EH (cell line): ENCODE measurements around the gene KLHL8.
"Not testable (repeated sequence)": the region's sequence is repeated elsewhere in the genome, so short reads cannot be mapped to it uniquely, and the experiment has no call there.

Experiments used
- DNase-seq: peaks from one replicate; pipeline ENCODE4 v3.0.0-alpha.2; 2015; ENCODE audit warnings: low read depth

Gene KLHL8

DNA sequence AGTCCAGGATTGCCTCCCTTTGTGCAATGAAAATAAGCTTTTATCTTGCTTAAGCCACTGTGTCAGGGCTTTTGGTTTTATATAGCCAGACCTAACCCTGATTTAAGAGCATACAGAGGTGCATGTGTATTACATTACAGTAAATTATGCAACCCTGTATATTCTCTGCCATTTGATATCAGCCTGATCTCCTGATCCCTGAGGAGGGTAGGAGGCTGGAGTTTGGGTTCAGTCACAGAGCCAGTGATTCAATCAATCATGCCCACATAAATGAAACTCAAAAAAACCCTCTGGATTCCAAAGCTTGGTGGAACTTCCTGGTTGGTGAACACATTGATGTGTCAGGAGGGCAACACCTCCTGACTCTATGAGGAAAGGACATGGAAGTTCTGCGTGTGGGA is 7.3 kb upstream of the KLHL8 start:
- DNase-seq, result no peak

DNA sequence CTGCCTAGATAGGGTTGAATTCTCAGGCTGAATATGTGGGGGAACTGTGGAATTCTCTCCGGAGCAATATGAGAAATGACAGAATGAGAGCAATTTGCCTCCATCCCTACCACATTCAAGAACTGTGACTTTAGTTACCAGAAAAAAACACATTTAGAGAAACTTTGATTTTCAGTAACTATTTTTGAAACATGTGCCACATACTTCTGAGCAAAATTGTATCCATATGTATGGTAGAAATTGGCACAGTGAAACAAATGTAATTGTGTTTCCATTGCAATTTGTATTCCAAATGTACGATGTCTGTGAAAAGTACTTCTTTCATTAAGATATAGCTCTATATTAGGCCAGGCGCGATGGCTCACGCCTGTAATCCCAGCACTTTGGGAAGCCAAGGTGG is 5.5 kb upstream of the KLHL8 start:
- no peak for DNase-seq

DNA sequence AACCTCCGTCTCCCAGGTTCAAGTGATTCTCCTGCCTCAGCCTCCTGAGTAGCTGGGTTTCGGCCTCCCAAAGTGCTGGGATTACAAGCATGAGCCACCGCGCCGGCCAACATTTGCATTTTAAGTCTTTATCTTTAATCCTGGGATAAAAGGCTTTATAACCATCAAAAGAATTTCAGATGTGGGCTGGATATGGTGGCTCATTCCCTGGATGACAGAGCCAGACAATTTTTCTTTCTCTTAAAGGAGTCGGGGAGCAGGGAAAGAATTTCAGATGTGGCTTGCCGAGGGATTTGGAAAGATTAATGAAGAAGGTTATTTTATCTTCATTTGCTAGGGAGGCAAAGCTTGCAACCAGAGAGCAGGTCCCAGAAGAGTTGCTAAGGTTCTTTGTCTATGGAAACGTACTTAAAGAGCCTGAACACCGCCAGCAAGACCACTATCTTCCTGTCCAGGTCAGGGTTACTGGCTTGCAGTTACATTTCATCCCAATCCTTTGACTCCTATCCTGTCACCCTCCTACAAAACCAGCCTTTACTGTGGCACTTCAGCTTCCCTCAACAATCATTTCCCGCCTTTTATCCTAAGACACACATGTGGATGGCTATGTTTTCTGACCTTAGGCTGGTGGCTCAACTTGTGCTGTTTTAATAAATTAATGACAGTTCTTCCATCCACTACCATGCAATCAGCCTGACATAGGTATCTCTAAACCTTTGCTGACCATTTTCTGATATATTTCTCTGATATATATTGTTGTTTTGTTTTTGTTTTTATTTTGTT is 3.9 kb upstream of the KLHL8 start:
- no peak for DNase-seq

DNA sequence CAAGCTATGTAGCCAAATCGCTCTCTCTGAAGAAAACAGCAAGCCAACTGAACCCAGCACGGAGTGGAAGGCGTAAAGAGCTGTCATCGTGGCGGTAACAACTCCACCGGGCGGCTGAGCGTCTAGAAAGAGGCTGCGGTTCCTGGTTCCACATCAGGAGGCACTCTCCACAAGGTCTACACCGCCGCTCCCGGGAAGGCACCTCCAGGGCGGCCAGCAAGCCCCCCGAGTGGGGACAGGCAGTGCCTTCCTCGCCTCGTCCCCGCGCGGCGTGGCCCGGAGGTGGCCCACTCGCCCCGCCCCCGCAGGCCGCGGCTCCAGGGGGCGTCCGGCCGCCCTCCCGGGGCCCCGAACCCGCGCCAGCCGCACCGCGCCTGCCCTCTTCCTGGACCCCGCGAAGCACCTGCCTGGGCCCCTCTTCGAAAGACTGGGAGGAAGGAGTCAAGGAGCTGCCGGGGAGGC is 755 bp downstream of the KLHL8 start:
- peak; percentile 60 for DNase-seq

DNA sequence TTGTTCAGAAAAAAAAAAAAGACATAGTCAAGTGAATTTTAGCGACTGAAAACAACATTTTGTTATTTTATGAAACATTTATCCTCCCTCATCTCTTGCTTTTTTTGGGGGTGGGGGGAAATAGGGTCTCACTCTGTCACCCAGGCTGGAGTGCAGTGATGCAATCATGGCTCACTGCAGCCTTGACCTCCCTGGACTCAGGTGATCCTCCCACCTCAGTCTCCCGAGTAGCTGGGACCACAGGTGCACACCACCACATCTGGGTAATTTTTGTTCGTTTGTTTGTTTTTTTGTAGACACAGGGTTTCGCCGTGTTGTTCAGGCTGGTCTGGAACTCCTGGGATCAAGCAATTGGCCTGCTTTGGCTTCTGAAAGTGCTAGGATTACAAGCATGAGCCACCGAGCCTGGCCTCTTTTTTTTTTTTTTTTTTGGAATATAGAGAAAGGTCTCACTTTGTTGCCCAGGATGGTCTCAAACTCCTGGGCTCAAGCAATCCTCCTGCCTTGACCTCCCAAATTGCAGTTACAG is 3.1 kb downstream of the KLHL8 start:
- not testable (repeated sequence) for DNase-seq

DNA sequence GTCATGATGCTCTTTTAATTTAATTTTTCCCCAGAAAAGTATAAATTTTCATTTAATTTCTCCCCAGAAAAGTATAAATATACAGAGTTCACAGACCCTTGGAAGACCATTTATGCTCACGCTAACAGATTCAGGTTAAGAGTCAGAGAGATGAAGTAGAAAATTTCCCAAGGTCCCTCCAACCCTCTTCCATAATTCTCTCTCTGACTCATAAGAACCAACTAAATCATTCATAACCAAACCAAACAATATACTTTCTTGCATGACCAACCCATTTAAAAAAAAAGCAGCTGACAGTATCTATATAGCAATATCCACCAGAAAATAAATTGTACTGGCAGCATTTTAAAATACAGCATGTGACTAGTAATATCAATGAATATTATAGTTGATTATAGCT is 3.9 kb downstream of the KLHL8 start:
- DNase-seq, result no peak

DNA sequence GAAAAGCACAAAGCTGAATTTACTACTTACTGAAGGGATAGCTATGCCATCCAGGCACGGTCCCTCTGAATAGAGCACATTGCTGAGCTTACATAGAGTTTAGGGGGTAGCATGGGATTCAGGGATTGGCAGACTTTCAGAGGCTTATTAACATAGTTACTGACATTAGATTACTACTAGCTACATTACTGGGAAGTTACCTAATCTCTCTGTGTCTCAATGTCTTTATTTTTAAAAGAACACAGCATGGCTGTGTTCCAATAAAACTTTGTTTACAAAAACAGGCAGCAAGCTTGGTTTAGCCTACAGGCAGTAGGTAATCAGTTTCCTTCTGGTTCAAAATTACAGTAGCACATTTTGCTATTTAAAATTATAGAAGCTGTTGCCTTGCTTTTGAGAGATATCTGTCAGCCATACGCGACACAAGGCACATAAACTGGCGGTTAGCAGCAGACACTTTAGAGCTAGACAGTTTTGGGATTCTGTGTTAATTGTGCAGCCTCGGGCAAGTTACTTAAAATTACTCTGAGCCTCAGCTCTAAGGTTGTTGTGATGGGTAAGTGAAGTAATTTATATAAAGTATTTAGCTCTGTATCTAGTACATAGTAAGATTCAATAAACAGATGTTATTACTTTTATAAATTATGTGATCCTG is 6.9 kb downstream of the KLHL8 start:
- DNase-seq, result peak; percentile 48

DNA sequence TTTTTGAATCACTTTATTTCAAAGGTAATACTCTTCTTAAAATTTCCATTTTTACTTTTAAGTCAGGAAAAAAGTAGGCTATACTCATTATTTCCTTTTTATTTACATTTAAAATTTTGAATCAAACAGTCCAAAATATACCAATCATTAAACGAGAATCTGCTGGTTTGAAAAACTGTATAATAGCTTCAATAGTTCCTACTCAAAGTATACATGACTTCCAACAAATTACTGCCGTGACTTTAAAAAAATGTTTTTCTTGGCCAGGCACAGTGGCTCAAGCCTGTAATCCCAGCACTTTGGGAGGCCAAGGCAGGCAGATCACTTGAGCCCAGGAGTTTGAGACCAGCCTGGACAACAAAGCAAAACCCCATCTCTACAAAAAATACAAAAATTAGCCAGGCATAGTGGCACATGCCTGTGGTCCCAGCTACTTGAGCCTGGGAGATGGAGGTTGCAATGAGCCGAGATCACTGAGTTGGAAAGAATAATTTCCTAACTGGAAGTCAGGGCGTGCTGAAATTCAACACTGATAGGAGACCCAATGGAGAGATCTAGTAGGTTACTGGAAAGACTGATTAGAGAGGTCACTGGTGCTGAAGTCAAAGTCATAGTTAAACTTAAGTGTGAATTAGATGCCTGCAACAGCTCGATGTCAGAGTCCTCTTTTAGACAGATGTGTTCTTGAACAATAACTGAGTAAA is 9.0 kb downstream of the KLHL8 start:
- DNase-seq, result no peak

DNA sequence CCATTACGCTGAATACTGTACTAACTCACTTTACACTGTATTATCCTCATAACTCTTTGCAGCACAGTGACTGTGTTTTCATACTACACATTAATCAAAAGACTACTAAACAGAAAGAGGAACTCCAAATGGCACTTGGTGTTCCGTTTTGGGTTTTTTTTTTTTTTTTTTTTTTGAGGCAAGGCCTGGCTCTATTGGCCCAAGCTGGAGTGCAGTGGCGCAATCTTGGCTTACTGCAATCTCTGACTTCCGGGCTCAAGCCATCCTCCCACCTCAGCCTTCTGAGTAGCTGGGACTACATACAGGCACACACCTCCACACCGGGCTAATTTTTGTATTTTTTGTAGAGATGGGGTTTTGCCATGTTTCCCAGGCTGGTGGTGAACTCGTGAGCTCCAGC is 10.7 kb downstream of the KLHL8 start:
- no peak for DNase-seq

DNA sequence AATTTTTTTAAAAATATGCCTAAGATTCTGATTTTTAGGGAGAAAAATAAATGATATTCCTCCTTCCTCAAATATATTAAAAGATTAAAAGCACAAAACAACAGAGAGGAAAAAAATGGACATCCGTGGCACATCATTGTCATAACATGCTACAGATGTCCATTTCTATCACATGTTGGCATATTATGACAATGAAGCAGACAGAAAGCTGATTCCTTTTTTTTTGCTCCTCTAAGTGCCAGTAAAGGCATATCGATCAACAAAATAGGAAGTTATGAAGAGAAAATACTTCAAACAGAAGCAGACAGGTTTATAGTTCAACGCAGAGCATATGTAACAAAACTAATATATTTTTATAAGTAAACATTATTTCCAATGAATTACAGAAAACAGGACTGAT is 11.2 kb downstream of the KLHL8 start:
- DNase-seq, result no peak

DNA sequence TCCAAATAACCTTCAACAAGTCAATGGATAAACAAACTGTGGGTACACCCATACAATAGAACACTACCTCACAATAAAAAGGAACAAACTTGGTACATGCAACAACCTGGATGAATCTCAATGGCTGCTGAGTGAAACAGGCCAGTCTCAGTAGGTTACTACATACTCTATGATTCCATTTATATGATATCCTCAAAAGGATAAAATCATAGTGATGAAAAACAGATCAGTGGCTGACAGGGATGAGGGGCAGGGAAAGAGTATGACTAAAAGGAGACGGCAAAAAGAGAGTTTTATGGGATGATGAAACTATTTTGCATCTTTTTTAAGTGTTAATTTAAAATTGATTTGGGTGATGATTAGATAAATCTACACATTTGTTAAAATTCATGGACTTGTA is 15.9 kb downstream of the KLHL8 start:
- no peak for DNase-seq

DNA sequence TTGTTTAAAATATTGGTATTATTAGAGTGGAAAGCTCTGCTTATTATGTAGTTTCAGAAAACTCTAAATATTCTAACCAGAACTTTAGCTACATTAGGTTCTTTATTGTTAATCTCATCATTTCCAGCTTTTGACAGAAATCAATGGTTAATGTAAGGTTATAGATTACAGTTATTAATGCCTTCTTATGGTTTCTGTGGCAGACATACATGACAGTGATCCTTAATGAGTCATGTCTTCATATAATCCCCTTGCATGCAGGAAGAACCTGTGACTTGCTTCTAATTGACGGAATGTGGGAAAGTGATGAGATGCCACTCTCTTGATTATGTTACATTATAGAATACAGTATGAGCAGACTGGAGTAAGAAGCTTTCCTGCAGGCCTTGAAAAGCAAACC is 23.5 kb downstream of the KLHL8 start:
- no peak for DNase-seq

DNA sequence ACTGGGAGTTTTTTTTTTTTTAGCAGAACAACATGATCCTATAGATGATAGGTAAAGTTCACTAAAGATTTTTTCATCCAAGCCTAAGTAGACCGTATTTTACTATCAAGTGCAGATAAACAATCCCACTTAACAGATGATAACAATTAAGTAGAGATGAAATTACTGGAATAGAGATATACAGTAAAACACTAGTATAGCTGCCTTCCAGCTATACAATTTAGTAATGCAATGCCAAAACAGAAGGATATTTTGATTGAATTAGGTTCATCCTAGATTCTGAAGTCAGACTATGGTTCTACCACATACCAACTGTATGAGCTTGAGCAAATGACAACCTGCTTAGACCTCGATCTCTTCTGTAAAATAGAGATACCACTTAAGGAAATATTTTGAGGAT is 24.3 kb downstream of the KLHL8 start:
- no peak for DNase-seq

DNA sequence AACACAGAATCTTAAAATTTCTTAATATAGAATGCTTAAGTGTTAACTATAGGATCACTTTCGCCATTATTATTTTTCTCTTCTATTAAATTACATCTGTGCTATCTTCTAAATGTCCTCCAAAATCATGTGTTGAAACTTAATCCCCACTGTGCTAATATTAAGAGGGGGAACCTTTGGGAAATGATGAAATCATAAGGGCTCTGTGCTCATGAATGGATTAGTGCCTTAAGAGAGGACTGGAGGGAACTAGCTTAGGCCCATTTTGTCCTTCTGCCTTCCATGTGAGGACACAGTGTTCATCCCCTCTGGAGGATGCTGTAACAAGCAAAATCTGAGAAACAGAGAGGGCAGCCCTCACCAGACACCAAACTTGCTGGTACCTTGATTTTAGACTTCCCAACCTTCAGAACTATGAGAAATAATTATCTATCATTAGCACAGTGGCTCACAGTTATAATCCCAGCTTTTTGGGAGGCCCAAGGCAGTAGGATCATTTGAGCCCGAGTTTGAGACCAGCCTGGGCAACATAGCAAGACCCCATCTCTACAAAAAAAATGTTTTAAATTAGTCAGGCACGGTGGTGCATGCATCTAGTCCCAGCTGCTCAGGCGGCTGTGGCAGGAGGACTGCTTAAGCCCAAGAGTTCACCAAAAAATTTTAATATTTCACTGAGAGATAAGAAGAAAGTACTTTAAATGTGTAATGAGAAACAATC is 26.3 kb downstream of the KLHL8 start:
- DNase-seq, result no peak

DNA sequence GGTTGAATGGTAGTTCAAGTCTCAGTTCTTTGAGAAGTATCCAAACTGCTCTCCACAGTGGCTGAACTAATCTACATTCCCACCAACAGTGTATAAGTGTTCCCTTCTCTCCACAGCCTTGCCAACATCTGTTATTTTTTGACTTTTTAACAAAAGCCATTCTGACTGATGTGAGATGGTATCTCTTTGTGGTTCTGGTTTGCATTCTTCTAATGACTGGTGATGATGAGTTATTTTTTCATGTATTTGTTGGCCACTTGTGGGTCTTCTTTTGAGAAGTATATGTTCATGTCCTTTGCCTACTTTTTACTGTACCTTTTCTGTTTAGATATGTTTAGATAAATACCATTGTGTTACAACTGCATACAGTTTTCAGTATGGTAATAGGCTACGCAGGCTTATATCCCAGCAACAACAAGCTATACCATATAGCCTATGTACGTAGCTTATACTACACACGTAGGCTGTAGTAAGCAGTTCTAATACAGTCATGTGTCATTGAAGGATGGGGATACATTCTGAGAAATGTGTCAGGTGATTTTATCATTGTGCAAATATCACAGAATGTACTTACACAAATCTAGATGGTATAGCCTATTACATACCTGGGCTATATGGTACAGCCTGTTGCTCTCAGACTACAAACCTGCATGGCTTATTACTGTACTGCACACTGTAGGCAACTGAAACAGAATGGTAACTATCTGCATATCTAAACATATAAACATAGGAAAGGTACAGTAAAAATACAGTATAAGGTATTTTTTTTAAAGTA is 28.1 kb downstream of the KLHL8 start:
- DNase-seq, result peak; percentile 60

DNA sequence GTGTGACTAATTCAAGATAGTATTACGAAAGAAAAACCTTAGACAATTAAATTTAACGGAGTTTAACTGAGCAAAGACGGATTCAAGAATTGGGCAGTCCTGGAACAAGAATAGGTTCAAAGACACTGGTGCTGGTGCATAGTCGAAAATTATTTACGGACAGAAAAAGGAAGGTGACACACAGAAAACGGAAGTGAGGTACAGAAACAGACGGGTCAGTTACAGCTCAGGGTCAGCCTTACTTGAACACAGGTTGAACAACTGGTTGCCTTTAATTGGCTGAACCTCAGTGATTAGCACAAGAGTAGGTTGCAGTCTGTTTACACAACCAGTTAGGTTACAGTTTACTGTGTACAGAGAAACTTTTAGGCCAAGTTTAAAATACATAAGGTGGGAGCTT is 31.5 kb downstream of the KLHL8 start:
- peak; percentile 11 for DNase-seq

DNA sequence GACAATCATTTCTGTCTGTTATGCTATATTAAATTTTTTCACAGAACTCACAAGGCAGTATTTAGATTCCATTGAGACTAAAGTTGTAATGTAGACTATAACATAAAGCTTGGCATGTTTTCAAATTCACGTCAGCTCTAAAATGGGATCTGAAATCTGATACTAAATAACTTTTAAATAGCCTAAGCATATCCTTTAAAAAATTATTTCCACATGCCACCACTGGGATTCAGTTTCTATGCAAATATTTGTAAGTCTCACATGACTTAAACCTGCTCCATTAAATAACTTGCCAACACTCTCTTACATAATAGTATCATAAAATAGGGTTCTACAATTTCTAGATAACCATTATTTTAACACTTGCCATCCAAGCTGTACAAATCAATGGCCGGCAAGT is 32.4 kb downstream of the KLHL8 start:
- peak; percentile 49 for DNase-seq

DNA sequence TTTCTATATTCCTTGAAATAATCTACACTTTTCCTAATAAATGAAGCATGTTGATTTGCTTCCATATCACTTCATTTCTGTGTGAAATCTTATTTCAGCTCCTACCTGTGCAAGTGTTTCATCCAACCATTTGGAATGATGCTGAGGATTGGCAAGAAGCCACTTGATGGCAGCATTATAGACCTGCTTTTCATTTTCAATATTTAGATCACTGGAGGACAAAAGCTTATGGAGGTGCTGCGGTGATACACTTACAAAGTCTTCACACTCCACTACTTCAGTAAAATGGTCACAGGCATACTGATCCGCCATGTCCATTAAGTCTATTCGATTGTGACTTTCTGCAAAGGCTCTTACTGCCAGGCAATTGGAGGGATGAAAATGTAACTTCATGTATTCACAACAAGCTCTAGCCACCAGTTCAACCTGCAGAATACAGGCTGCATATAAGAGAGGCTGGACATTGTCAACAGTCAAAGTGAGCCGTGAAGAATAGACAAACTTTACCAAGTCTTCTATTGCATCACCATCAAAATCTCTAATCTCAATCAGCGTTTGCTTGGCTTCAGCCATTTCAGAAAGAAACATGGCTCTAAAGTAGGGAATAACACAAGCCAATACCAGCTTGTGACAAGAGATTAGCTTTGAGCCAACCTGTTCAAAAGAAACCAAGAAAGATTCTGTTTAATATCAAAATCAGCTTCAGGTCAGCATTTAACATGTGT is 35.1 kb downstream of the KLHL8 start:
- no peak for DNase-seq

DNA sequence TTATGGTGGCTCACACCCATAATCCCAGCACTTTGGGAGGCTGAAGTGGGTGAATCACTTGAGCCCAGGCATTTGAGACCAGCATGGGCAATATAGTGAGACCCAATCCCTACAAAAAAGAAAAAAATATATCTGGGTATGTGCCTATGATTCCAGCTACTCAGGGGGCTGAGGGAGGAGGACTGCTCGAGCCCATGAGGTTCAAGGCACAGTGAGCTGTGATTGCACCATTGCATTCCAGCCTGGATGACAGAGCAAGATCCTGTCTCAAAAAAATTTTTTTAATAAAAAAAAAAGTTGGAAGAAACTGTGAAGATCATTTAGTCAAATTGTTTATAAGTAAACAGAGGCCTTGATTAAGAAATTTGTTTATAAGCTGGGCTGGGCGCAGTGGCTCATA is 39.7 kb downstream of the KLHL8 start:
- peak; percentile 50 for DNase-seq

DNA sequence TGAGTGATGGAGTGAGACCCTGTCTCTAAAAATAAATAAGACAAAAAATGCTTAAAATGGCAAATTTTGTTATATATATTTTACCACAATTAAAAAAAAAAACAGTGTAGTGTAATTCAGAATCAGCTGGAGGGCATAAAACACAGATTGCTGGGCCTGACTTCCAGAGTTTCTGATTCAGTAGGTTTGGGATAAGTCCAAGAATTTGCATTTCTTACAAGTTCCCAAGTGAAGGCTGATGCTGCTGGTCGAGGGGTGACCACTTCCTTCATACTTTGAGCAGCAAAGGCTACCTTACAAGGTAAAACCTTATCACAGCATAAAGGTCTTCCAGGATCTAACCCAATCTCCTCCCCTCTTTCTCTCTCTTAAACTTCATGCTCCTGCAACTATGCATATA is 40.7 kb downstream of the KLHL8 start:
- DNase-seq, result peak; percentile 74

DNA sequence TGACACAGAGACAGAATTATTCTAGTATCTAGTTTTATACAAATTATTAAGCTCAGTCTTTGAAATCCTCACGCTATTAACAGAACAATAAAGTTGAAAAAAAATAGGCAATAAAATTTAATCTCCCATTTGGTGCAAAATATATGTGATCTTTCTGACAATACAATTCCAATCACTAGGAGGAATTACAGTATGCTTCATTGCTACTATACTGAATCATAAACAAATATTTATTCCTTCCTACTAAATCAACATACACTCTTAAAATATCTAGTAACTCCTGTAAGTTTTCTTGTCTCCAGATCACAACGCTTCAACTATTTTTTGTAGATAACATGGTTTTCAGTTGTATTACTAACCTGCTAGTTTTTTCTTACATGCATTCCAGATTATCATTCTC is 45.7 kb downstream of the KLHL8 start:
- no peak for DNase-seq
